Pulmonary artery endothelial cell (primary cell): ENCODE measurements around the gene KIRREL3. TPM values are rescaled to one million over a fixed set of nuclear protein-coding genes. Genes with fewer than 3 reads are reported as not detected.

Source experiments
- DNase-seq: peaks from one replicate; pipeline ENCODE4 v3.0.0-alpha.2; 2011; ENCODE audit warnings: low read depth, low spot score
- total RNA-seq: library from RNA; depleted of rRNA; stranded (reverse); fragments of >200 nt; gene quantifications from 2 replicates; pipeline ENCODE4 v1.2.3, GENCODE V29; 2014

Gene KIRREL3
- total RNA-seq, 1 donor from 2014 or later: not detected

DNA sequence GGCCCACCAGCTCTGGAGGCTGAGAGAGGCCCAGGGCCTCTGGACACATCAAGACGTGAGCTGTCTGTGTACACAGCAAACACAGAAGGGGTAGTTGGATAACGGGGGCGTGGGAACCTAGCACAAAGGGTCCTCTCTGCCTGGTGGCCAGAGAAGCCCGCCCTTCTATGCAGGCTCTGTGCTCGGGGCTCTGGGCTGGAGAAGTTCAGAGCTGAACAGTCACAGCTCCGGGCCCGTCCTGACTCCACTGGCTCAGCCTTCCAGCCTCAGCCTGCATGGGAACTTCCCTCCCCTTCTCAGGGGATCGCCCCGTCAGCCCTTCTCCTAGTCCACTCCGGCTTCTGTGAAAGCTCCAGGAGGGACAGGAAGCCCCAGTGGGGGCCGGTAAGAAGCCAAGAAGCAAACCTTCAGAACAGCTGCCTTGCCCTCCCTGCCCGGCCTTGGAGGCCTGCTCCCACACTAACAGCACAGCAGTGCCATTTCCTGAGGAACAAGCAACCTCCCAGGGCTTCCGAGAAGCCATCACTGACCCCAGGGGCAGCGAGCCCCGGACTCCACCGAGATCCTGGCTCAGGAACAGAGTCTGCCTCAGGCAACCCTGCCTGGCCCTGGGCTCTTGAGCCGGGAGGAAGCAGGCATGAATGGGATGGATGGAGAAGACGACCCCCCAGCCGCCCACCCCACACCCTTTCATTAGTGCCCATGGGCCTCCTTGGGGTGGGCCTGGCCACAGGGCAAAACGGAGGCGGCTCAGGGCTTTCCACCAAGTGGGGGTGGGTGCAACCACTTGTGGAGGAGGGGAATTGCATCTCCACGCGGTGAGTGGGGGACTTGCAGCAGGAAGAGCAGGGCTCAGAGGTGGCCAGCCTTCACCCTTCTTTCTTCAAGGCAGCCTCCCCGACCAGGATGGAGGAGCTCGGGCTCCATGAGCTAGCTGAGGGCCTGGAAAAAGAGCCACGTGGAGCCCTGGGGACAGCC lies 525.3 kb downstream of the KIRREL3 start:
- DNase-seq: no peak

DNA sequence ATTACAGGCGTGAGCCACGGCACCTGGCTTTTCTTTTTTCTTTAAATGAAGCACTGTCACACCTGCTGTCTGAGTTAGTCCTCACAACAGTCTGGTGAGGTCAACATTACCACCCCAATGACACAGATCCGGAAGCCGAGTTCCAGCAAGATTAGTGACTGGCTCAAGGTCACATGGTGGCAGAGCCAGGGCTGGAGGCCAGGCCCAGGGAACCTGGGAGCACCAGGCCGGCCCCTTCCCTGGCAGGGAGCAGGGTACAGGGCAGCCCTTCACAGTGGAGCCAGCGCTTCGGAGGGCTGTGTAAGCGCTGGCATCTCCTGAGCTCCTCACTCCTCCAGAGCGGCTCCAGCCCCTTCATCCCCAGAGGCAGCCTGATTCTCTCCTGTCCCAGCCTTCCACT lies 526.4 kb downstream of the KIRREL3 start:
- no peak for DNase-seq

DNA sequence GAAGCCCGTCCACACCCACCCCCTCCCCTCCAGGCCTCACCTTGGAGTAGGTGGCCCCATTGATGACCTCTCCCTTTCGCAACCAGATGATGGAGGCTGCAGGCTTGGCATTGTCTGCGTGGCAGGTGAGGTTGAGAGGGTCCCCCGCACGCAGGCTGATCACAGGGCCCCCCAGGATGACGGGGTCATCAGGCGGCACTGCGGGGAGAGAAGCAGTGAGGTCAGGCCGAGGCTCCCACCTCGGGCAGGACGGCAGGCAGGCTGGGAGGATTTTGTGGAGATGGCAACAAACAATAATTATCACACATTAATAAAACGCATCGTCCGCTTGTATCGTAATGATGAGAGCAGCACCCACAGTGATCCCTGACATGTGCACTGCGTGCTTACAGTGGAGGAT lies 527.3 kb downstream of the KIRREL3 start:
- no peak for DNase-seq

DNA sequence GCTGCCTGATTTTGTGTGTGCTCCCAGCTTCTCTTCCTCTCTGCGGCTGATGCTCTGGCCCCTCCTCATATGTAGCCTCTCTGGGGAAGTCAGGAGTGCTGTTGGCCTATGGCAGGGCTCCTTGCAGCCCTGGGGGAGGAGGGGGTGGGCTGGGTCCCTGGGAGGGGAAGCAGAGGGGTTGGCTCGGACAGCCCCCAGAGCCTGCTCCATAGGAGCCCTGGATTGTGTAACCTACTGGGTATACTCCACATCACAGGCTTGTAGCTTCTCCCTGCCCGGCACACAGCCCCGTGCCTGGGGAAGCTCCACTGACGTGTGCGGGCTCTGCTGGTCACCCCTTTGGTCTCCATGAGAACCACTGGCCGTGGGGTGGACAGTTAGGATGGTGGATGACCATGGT lies 531.3 kb downstream of the KIRREL3 start:
- DNase-seq: no peak

DNA sequence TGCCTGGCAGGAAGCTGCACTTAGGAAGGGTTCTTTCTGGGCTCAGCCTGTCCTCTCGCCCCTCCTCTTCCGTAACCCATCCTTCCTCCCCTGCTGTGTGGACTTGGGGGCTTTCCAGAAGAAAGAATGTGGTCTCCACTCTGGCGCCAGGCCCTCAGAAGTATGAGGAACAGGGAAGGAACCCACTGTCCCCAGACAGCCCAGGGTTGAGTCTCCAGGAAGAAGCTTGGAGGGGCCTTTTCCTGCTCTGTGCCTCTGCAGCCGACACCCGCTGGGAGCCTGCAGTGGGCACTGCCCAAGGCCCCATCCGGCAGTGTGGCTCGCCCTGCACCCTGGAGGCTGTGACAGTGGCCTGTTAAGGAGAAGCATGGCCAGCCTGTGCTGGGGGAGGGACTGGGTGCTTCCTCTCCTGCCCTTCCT lies 532.5 kb downstream of the KIRREL3 start:
- DNase-seq: no peak

DNA sequence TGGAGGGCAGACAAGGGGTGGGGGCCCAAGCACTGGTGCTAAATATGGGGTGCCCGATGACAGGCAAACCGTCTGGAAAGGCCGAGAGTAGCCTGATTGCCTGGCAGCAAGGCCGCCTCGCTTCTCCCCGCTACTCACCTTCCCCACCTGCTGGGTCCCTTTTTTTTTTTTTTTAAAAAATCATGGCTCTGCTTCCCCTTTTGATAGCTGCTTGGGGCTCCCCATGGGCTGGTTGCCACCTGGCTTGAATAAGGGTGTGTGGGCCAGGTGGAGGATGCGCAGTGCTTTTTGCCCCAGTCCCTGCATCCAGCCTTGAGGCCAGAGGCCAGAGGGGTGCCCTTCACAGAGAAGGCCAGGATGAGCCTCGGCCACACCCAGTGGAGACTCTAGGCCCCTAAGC lies 533.1 kb downstream of the KIRREL3 start:
- DNase-seq: no peak

DNA sequence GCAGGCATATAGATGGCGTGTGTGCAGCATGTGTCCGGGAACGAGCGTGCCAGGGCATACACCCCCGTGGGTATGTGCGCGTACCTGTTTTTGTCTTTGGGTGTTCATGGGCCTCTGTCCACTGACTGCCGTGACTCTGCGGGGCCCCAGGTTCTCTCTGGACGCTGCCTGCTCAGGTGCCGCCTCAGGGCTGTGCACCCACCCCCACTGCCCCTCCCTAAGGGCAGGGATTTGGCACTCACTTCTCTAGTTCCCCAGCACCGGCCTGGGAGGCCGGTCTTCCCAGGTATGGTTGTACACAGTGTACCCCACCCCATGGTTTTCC lies 533.6 kb downstream of the KIRREL3 start:
- no peak for DNase-seq

DNA sequence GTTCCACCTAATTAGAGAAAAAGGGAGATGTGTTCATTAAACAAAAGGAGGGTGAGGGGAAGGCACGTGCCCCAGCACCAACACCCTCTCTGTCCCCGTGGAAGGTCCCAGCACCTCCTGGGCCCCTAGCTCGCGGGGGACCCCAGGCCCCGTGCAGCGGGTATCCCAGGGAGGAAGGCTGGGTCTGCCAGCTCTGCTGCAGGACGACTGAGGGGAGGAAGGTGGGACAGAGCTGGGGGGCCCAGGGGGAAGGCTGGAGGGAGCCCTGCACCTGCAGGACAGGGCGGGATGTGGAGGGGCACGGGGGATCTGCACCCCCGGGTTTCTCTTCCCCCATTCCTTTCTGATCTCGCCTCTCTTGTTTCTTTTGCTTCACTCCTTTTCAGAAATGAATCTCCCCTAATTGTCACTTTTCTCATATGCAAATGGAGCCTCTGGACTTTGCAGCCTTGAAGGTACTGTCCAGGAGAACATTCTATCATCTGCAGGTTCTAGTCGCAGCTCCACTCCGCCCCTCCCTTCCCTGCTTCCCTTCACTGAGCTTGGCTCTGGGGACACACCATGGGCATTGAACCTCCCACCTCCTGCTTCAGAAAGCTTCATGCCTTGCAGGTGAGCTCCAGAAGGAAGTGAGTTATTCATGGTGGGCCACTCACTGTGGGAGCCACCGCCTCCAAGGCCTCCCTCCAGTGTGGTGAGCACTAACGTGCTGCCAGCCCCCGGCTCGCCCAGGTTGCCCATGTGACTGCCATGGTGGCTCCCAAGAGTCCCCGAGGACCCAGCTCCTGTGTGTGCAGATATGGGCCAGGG lies 534.1 kb downstream of the KIRREL3 start:
- DNase-seq: no peak

DNA sequence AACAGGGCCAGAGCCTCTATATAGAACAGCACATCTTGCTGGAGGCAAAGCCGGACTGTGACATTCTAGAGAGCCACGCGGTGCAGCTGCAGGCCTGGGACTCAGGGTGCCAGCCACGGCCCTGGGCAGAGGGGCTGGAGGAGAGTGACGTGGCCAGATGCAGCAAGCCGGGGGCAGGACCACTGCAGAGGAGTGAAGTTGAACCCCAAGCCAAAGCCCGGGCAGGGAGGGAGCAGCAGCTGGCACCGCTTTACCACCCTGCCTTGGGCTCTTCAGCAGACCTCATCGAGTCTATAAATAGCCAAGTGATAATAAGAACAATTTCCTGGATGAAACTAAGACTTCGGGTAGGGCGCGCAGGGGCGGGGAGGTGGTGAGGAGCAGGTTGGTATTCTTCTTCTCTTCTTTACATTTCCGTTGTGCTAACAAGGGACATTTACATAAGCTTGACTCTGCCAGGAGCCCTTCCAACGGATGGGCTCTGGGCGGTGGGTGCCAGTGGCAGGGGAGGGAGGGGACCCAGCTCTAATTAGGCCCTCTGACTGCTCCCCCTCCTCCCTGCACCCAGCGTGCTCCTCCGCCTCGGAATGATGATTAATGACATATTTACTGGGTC lies 534.9 kb downstream of the KIRREL3 start:
- DNase-seq: no peak

DNA sequence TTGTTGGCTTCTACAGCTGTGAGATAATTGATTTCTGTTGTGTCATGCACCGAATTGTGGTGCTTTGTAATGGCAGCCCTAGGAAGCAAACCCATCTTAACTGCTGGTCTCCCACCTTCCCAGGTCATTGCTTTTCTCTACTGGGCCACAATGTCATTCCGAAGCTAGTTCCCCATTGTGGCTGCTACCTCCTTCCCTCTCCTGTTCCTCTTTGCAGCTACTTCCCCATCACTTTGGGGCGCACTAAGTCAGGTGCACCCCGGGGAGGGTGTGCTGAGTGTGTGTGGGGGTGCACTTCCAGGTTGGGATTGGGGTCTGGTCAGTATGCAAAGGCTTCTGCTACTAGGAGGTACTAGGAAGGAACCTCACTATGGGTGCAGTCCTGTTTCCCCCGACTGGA lies 535.8 kb downstream of the KIRREL3 start:
- DNase-seq: no peak

DNA sequence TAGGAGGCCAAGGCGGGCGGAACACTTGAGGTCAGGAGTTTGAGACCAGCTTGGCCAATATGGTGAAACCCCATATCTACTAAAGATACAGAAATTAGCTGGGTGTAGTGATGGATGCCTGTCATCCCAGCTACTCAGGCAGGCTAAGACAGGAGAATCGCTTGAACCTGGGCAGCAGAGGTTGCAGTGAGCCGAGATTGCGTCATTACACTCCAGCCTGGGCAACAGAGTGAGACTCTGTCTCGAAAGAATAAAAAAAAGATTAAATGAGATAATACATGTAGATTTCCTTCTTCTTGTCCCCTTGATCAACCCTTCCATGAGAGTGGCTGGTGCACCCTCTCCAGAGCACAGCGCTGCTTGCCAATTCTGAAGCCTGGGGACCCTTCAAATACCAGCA lies 538.1 kb downstream of the KIRREL3 start:
- no peak for DNase-seq

DNA sequence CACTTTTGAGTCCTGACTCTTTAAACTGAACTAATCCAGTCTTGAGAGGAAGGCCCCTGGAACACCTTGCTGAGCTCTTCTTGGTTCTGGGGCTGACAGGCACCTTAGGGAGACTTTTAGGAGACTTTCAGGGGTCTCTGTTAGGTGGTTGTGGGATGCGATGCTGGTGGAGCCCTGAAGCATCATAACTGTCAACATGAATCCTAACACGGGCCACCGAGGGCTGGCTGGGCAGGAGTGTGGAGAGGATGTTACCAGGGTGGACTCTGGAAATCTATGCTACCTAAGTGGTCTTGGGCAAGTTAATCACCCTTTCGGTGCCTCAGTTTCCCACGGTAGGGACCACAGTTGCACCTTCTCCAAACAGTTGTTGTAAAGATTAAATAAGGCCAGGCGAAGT lies 538.6 kb downstream of the KIRREL3 start:
- DNase-seq: no peak

DNA sequence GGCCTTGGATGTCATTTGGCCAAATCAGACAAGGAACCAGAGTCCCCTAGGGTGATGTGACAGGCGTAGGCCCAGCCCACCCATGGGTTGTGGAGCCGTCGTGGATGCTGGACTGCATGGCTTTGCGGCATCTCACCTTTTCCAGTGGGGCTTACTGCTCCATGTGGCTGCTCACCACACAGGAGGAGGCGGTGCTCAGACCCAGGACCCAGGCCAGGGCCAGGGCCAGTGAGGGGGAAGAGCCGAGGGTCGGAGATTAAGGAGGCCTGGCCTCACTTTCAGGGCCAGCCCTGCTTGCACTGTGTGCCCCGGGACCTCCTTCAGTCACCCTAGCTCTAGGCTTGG lies 539.5 kb downstream of the KIRREL3 start:
- DNase-seq: no peak

DNA sequence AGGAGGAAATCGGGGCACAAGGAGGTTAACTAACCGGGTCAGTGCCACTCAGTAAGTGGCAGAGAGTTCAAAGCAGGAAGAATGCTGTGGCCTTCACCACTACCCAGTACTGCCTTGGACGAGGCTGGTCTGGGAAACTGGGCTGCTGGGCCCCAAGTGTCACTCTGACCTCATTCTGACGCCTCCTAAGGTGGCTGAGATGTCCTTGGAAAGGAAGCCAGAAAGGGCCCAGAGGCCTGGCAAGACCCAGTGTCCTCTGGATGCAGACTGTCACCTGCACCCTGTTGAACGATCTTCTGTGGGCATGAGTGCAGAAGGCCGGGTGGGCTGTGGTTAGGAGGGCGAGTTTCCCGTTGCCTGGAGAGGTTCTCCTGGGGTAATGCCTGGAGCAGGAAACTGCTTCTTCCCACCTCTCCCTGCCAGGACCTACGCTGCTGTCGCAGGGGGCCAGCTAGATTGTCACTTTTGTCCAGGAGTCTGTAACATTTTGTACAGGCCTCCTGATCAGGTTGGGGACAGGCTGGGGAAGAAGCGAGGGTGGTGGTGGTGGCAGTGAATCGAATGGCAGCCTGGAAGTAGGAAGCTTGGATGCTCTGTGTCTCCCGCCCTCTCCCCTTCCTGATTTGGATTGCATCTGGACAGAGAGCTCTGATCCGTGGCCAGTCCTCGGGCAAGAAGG lies 540.0 kb downstream of the KIRREL3 start:
- no peak for DNase-seq

DNA sequence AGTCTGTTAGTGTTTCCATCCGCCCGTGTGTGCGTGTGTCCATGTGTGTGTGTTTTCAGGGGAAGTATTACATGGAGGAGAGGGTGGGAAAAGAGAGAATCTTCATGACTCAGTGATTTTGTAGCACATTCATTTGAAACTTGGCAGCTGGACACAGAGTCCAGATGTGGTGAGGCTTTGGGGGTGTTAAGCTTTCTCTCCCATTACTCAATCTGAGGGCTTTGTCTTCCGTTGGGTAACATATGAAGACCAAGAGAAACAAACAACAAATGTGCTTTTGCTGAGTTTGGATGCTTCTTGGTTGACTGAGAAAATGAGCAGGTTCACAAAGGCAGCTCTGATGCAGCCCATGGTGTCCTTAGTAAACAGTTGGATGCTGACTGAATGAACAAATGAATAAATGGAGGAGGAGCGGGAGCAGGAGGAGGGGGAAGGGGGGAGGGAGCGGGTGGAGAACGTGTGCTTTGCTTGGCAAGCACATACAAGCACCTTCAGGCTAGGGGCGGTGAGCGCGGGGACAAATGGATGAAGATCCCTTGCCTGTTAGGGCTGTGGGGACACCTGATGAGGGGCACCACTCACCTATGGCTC lies 540.8 kb downstream of the KIRREL3 start:
- DNase-seq: no peak

DNA sequence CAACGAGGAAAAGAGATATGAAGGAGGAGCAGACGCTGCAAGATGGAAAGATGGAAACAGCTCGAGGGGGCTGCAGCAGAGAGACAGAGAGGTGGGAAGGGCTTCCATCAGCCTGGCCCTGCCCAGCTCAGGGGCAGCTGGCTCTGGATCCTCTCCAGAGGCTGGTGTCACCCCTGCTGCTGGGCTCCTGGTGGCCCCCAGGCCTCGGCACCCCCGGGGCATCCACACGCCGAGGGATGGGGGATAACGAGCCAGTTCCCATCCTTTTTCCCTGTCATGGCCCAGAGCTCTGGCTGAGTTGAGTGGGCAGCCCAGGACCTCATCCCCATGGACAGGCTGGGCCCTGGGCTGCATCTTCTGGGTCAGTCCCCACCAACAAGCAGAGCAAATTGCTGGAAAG lies 542.8 kb downstream of the KIRREL3 start:
- no peak for DNase-seq

DNA sequence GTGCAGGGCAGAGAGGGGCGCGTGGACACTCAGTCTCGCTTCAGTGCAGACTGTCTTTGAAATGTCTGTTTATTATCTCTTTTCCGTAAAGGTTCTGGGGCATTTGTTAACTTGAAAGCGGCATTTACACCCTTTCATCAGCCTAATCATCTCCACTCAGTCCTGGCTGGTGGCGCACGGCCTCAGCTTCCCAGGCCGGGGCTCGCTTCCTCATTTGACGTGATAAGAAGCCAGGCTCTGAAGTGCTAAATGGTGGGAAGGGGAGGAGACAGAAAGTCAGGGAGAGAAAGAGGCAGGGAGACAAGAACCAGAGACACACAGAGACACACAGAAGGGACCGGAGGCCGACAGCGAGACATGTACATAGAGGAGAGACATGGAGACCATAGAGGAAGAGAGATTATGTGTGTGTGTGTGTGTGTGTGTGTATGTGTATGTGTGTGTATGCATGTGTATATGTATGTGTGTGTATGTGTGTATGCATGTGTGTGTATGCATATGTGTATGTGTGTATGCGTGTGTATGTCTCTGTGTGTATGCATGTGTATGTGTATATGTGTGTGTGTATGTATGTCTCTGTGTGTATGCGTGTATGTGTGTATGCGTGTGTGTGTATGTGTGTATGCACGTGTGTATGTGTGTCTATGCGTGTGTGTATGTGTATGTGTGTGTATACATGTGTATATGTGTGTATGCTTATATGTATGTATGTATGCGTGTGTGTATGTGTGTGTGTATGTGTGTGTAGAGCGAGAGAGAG lies 543.6 kb downstream of the KIRREL3 start:
- no peak for DNase-seq

DNA sequence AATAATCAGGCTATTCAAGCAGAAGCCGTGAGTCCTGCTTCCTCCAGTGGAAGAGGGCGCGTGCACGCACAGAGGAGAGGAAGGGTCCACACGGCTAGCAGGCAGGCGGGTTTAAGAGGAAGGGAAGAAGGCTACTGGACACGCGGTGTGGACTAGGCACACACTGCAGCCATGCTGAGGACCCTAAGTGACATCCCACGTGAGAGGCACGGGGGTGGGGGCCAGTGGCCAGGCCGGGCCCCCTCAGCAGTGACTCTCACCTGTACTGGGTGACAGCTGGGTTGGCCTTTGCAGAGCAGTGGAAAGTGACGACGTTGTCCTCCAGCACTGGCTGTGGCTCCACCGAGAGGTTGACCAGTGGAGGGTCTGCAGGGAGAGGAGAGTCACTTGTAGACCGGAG lies 544.5 kb downstream of the KIRREL3 start:
- no peak for DNase-seq

DNA sequence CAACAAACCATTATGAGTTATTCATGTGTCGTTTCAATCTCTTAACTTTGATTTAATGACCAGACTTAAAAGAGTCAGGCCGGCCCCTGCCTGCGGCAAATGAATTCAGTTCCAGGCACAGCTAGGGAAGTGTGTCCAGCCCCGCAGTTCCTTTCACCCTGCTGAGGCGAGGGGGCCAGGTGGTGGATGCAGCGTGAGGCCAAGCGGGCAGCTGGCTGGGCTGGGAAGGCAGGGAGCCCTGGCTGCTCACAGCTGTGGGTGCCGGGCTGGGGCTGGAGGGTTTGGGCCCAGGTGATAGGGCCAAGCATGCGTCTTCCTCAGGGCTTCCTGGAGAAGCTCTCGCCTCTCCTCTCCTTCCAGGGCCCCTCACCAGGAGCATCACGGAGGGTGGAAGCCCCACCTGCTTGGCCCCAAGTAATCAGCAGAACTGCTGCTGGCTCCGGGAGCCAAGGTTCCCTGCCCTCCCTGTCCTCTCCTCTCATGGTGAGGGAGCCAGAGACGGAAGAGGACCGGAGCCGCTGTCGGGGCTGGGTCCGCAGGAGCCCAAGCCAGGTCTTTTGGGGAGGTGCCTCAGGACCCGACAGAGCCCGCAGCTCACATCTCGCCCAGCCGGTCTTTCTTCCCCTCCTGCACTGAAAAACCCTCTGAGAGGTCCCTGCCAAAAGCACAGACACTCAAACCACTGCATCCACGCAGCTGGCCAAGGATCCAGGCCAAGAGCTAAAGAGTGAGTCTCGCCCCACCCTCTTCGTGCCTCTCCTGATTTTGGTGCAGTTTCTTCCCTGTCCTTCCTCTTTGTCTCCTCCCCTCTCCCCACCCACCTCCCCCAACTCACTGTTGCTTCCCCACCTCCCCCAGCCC lies 548.1 kb downstream of the KIRREL3 start:
- DNase-seq: no peak
